GM18909 (cell line): ENCODE measurements around the gene BMP4.

Experiments used
- ATAC-seq: cut with Tn5 transposase; IDR thresholded peaks from one replicate; pipeline ENCODE4 v1.9.1; 2021; ENCODE audit warnings: mild to moderate bottlenecking; ENCODE audit not compliant: unreplicated experiment, poor library complexity

The BMP4 gene

GRCh38 chr14:53967606-53968005 is 11.0 kb upstream of the BMP4 start:
- no peak for ATAC-seq

- ATAC-seq, result no peak
These were observed 7.6 kb upstream of the BMP4 start for GRCh38 chr14:53964249-53964648.

GRCh38 chr14:53963320-53964227 is 6.9 kb upstream of the BMP4 start:
- no peak for ATAC-seq

- no peak for ATAC-seq
These were observed 6.3 kb upstream of the BMP4 start for GRCh38 chr14:53962953-53963319.

- no peak for ATAC-seq
These were observed 2.0 kb upstream of the BMP4 start for GRCh38 chr14:53958628-53959027.

GRCh38 chr14:53957739-53958138 is 1.1 kb upstream of the BMP4 start:
- no peak for ATAC-seq

GRCh38 chr14:53955671-53956426 is 776 bp downstream of the BMP4 start:
- no peak for ATAC-seq

- no peak for ATAC-seq
These were observed 1.4 kb downstream of the BMP4 start for GRCh38 chr14:53955229-53955556.

- ATAC-seq, result no peak
These were observed 1.9 kb downstream of the BMP4 start for GRCh38 chr14:53954551-53955228.

- ATAC-seq, result no peak
These were observed 2.6 kb downstream of the BMP4 start for GRCh38 chr14:53953828-53954550.

GRCh38 chr14:53953002-53953827 is 3.4 kb downstream of the BMP4 start:
- no peak for ATAC-seq

- ATAC-seq, result no peak
These were observed 4.1 kb downstream of the BMP4 start for GRCh38 chr14:53952533-53952932.

- no peak for ATAC-seq
These were observed 4.9 kb downstream of the BMP4 start for GRCh38 chr14:53951627-53952303.

GRCh38 chr14:53951243-53951626 is 5.4 kb downstream of the BMP4 start:
- ATAC-seq, result no peak

GRCh38 chr14:53950031-53950793 is 6.4 kb downstream of the BMP4 start:
- no peak for ATAC-seq

- ATAC-seq, result no peak
These were observed 7.4 kb downstream of the BMP4 start for GRCh38 chr14:53949201-53949600.

GRCh38 chr14:53948205-53948884 is 8.3 kb downstream of the BMP4 start:
- ATAC-seq, result no peak
